Measurements from ENCODE around the gene SASH1. TPM values are rescaled to one million over a fixed set of nuclear protein-coding genes. Genes with fewer than 3 reads are reported as not detected.

Gene SASH1
- total RNA-seq, 1 experiment from 2014 or later, result 11.7 TPM

GRCh38 chr6:148413321-148414091, 70.9 kb downstream of the SASH1 start:
- no peak overlapping the region for H3K27ac ChIP-seq (ENCODE audit: low read depth, low read length)
- H3K79me2 ChIP-seq (ENCODE audit: insufficient read depth, low read length), result no peaks in the 10 kb centered on the region
- H3K9me3 ChIP-seq (ENCODE audit: control insufficient read depth in 1 of 2, insufficient read depth in 1 of 2, low read depth in 1 of 2, low read length in 2 of 2), result no peaks in the 10 kb centered on the region
- ChIA-PET RAD21 (ENCODE audit: low non-redundant PET in 1 of 2, low total read pairs in 2 of 2, uncharacterized antibody in 2 of 2, unreplicated experiment in 2 of 2) (no interaction called here), CTCF (no interaction called here), POLR2A (no interaction called here)
- no TSS peak for BruUV-seq (replicated peaks)
- H3K27me3 ChIP-seq (ENCODE audit: insufficient read depth, low read length), result no peaks in the 10 kb centered on the region
- H3K36me3 ChIP-seq (ENCODE audit: control insufficient read depth in 1 of 2, insufficient read depth in 2 of 2, low read length in 2 of 2), result no peaks in the 10 kb centered on the region
- no peaks in the 10 kb centered on the region for H3K9me2 ChIP-seq (ENCODE audit: insufficient read depth)
- H3K4me2 ChIP-seq (ENCODE audit: low read length), result no peak overlapping the region
- H3K9ac ChIP-seq (ENCODE audit: low read length), result no peak overlapping the region
- no peak for DNase-seq (ENCODE audit: low read depth, low spot score)
- peaks cover 11 to 15% of the 10 kb centered on the region in 2 experiments; a peak in 3 of 4 replicates for H3K4me1 ChIP-seq (ENCODE audit: control insufficient read depth in 1 of 2, insufficient read depth in 2 of 2, low read length in 2 of 2)
- intact Hi-C loops (cut with micrococcal nuclease), result no loop called here
- H3K4me3 ChIP-seq (replicated peaks in 1 of 2; ENCODE audit: low read depth in 1 of 2, low read length in 2 of 2), result no peak overlapping the region
- H4K20me1 ChIP-seq (ENCODE audit: insufficient read depth), result no peaks in the 10 kb centered on the region
- TF ChIP-seq ZBTB33 (IDR thresholded peaks at IDR 0.05; ENCODE audit: extremely low read depth, insufficient replicate concordance, low read length), result no peak
- no peak for TF ChIP-seq CBX3 (IDR thresholded peaks at IDR 0.05; ENCODE audit: low read depth)
- no peak for TF ChIP-seq RAD21 (IDR thresholded peaks at IDR 0.05; ENCODE audit: low read depth)
- no peak for TF ChIP-seq CEBPB (IDR thresholded peaks at IDR 0.05; ENCODE audit: low read depth)
- no peak for TF ChIP-seq ATF3 (IDR thresholded peaks at IDR 0.05)
- no peak for TF ChIP-seq SIN3A (IDR thresholded peaks at IDR 0.05; ENCODE audit: low read depth)
- no peak for TF ChIP-seq YY1 (IDR thresholded peaks at IDR 0.05; ENCODE audit: extremely low read depth, insufficient replicate concordance, low read depth, low read length)
- TF ChIP-seq FOSL1 (IDR thresholded peaks at IDR 0.05; ENCODE audit: low read depth), result no peak
- no peak for TF ChIP-seq SP1 (IDR thresholded peaks at IDR 0.05; ENCODE audit: low read depth)
- no peak for TF ChIP-seq JUND (IDR thresholded peaks at IDR 0.05)
- TF ChIP-seq EZH2phosphoT487 (IDR thresholded peaks at IDR 0.05; ENCODE audit: borderline replicate concordance), result no peak
- no peak for TF ChIP-seq SRF (IDR thresholded peaks at IDR 0.05; ENCODE audit: low read depth)
- no peak for TF ChIP-seq EZH2 (IDR thresholded peaks at IDR 0.05)
- no peak for TF ChIP-seq ZNF274 (IDR thresholded peaks at IDR 0.05; ENCODE audit: low read depth, low read length)
- TF ChIP-seq TCF7L2 (IDR thresholded peaks at IDR 0.05; ENCODE audit: borderline replicate concordance, extremely low read depth, insufficient read depth, insufficient read length), result no peak
- TF ChIP-seq POLR2AphosphoS5 (IDR thresholded peaks at IDR 0.05; ENCODE audit: low read depth, low read length), result no peak
- no peak for TF ChIP-seq ELF1 (IDR thresholded peaks at IDR 0.05; ENCODE audit: borderline replicate concordance, low read depth)
- TF ChIP-seq CTCF (IDR thresholded peaks at IDR 0.05 in 2 of 3, conservative IDR thresholded peaks at IDR 0.05 in 1 of 3; ENCODE audit: borderline replicate concordance in 1 of 3, insufficient read depth in 1 of 3, low read depth in 2 of 3, low read length in 2 of 3), result no peak
- H2AFZ ChIP-seq (ENCODE audit: low read depth, low read length, poor library complexity, severe bottlenecking), result no peak overlapping the region
- ATAC-seq, result no peak
